Measurements from ENCODE around the gene TUNAR. TPM values are rescaled to one million over a fixed set of nuclear protein-coding genes. Genes with fewer than 3 reads are reported as not detected.

TUNAR gene
- polyA plus RNA-seq, 6 donors from 2014 or later = 1.9 to 4.0 (median 2.2) TPM; not detected in 2

- ATAC-seq (ENCODE audit: low read depth in 2 of 2) (no peak), DNase-seq (no peak)
- peak overlapping the region in 5 of 6 donors; percentile 54 to 95 (median 86) for H3K27ac Mint-ChIP-seq
- peaks cover 14 to 17% (median 15%) of the 10 kb centered on the region in 3 donors for H3K4me1 Mint-ChIP-seq
- peaks cover 52 to 63% (median 53%) of the 10 kb centered on the region in 3 donors for H3K27me3 Mint-ChIP-seq
- peaks cover 0 to 3% (median 0%) of the 10 kb centered on the region in 7 donors for H3K9me3 Mint-ChIP-seq
- peaks cover 0 to 7% of the 10 kb centered on the region in 2 donors for H3K36me3 Mint-ChIP-seq
- H3K4me3 Mint-ChIP-seq = peak overlapping the region; percentile 34 to 93 (median 84)
These were observed 1.0 kb downstream of the TUNAR start for GRCh38 chr14:95877633-95878032.

GRCh38 chr14:95884377-95884776 lies 7.7 kb downstream of the TUNAR start:
- H3K36me3 Mint-ChIP-seq = no peaks in the 10 kb centered on the region
- no peaks in the 10 kb centered on the region for H3K9me3 Mint-ChIP-seq
- peaks cover 19 to 29% (median 19%) of the 10 kb centered on the region in 3 donors for H3K27me3 Mint-ChIP-seq
- DNase-seq = no peak
- no peak for ATAC-seq (ENCODE audit: low read depth in 2 of 2)
- peaks cover 1 to 31% (median 2%) of the 10 kb centered on the region in 3 donors for H3K4me1 Mint-ChIP-seq
- peak overlapping the region in 3 of 6 donors; percentile 11 to 82 (median 27) for H3K27ac Mint-ChIP-seq
- peak overlapping the region in 1 of 8 donors; percentile 52 for H3K4me3 Mint-ChIP-seq

GRCh38 chr14:95885278-95885677 lies 8.6 kb downstream of the TUNAR start:
- no peaks in the 10 kb centered on the region for H3K9me3 Mint-ChIP-seq
- no peaks in the 10 kb centered on the region for H3K36me3 Mint-ChIP-seq
- no peak for ATAC-seq (ENCODE audit: low read depth in 2 of 2)
- peak overlapping the region in 2 of 6 donors; percentile 26 to 68 for H3K27ac Mint-ChIP-seq
- peaks cover 17 to 27% (median 19%) of the 10 kb centered on the region in 3 donors for H3K27me3 Mint-ChIP-seq
- H3K4me1 Mint-ChIP-seq = peaks cover 5 to 40% (median 6%) of the 10 kb centered on the region in 3 donors
- DNase-seq = no peak
- no peak overlapping the region for H3K4me3 Mint-ChIP-seq

- no peak for ATAC-seq (ENCODE audit: low read depth in 2 of 2)
- Mint-ChIP-seq H3K4me1 (peaks cover 5 to 44% (median 6%) of the 10 kb centered on the region in 3 donors), H3K27ac (no peak overlapping the region), H3K9me3 (no peaks in the 10 kb centered on the region), H3K36me3 (no peaks in the 10 kb centered on the region), H3K4me3 (no peak overlapping the region), H3K27me3 (peaks cover 11 to 29% (median 19%) of the 10 kb centered on the region in 3 donors)
- DNase-seq = no peak
These were observed 9.2 kb downstream of the TUNAR start for GRCh38 chr14:95885866-95886265.

GRCh38 chr14:95886366-95887056 lies 9.9 kb downstream of the TUNAR start:
- Mint-ChIP-seq H3K9me3 (no peaks in the 10 kb centered on the region), H3K27me3 (peaks cover 7 to 28% (median 19%) of the 10 kb centered on the region in 3 donors), H3K4me1 (peaks cover 5 to 44% (median 7%) of the 10 kb centered on the region in 3 donors), H3K4me3 (no peak overlapping the region), H3K36me3 (no peaks in the 10 kb centered on the region), H3K27ac (no peak overlapping the region)
- no peak for DNase-seq
- no peak for ATAC-seq (ENCODE audit: low read depth in 2 of 2)

- no peaks in the 10 kb centered on the region for H3K36me3 Mint-ChIP-seq
- peaks cover 5 to 50% (median 15%) of the 10 kb centered on the region in 3 donors for H3K4me1 Mint-ChIP-seq
- no peaks in the 10 kb centered on the region for H3K9me3 Mint-ChIP-seq
- ATAC-seq (ENCODE audit: low read depth in 2 of 2) = no peak
- DNase-seq = no peak
- H3K4me3 Mint-ChIP-seq = no peak overlapping the region
- peak overlapping the region in 1 of 6 donors; percentile 16 for H3K27ac Mint-ChIP-seq
- peaks cover 0 to 20% (median 12%) of the 10 kb centered on the region in 3 donors for H3K27me3 Mint-ChIP-seq
These were observed 10.7 kb downstream of the TUNAR start for GRCh38 chr14:95887351-95887750.

- Mint-ChIP-seq H3K4me3 (peak overlapping the region; percentile 4 to 84 (median 68)), H3K36me3 (no peaks in the 10 kb centered on the region), H3K27ac (peak overlapping the region; percentile 79 to 95 (median 92))
These were observed 12.8 kb downstream of the TUNAR start for GRCh38 chr14:95889236-95889979.

GRCh38 chr14:95891742-95892141 lies 15.1 kb downstream of the TUNAR start:
- Mint-ChIP-seq H3K4me1 (peaks cover 12 to 54% (median 15%) of the 10 kb centered on the region in 3 donors), H3K27me3 (peaks cover 4 to 19% (median 16%) of the 10 kb centered on the region in 3 donors), H3K9me3 (no peaks in the 10 kb centered on the region), H3K4me3 (no peak overlapping the region), H3K36me3 (no peaks in the 10 kb centered on the region), H3K27ac (peak overlapping the region in 1 of 6 donors; percentile 37)
- no peak for DNase-seq
- no peak for ATAC-seq (ENCODE audit: low read depth in 2 of 2)

More at GRCh38 chr14:95889236-95889979, 12.8 kb downstream of the TUNAR start:
- DNase-seq = peak; percentile 40
- peak; percentile 88 to 92 for ATAC-seq (ENCODE audit: low read depth in 2 of 2)
- H3K27me3 Mint-ChIP-seq = peaks cover 0 to 17% (median 5%) of the 10 kb centered on the region in 3 donors
- H3K4me1 Mint-ChIP-seq = peaks cover 5 to 51% (median 15%) of the 10 kb centered on the region in 3 donors
- no peaks in the 10 kb centered on the region for H3K9me3 Mint-ChIP-seq

GRCh38 chr14:95892142-95892541 lies 15.5 kb downstream of the TUNAR start:
- Mint-ChIP-seq H3K4me1 (peaks cover 12 to 54% (median 15%) of the 10 kb centered on the region in 3 donors), H3K27ac (no peak overlapping the region), H3K36me3 (no peaks in the 10 kb centered on the region), H3K27me3 (peaks cover 4 to 19% (median 18%) of the 10 kb centered on the region in 3 donors), H3K9me3 (no peaks in the 10 kb centered on the region), H3K4me3 (no peak overlapping the region)
- DNase-seq (no peak), ATAC-seq (ENCODE audit: low read depth in 2 of 2) (no peak)

- ATAC-seq (ENCODE audit: low read depth in 2 of 2) (peak; percentile 27 to 40), DNase-seq (no peak)
- H3K36me3 Mint-ChIP-seq = peaks cover 6 to 7% of the 10 kb centered on the region in 2 donors
- peak overlapping the region in 1 of 6 donors; percentile 86 for H3K27ac Mint-ChIP-seq
- H3K4me1 Mint-ChIP-seq = peaks cover 7 to 22% (median 9%) of the 10 kb centered on the region in 3 donors
- no peaks in the 10 kb centered on the region for H3K9me3 Mint-ChIP-seq
- no peak overlapping the region for H3K4me3 Mint-ChIP-seq
- H3K27me3 Mint-ChIP-seq = peaks cover 12 to 30% (median 28%) of the 10 kb centered on the region in 3 donors
These were observed 19.1 kb downstream of the TUNAR start for GRCh38 chr14:95895720-95896119.

- Mint-ChIP-seq H3K27ac (peak overlapping the region in 1 of 6 donors; percentile 28), H3K36me3 (peaks cover 6 to 9% of the 10 kb centered on the region in 2 donors), H3K9me3 (no peaks in the 10 kb centered on the region), H3K4me3 (no peak overlapping the region), H3K4me1 (peaks cover 7 to 23% (median 7%) of the 10 kb centered on the region in 3 donors), H3K27me3 (peaks cover 13 to 38% (median 32%) of the 10 kb centered on the region in 3 donors)
- ATAC-seq (ENCODE audit: low read depth in 2 of 2) (no peak), DNase-seq (no peak)
These were observed 20.0 kb downstream of the TUNAR start for GRCh38 chr14:95896498-95897135.

GRCh38 chr14:95897280-95897679 lies 20.6 kb downstream of the TUNAR start:
- Mint-ChIP-seq H3K4me3 (no peak overlapping the region), H3K27me3 (peaks cover 16 to 42% (median 37%) of the 10 kb centered on the region in 3 donors)

GRCh38 chr14:95901054-95901453 lies 24.4 kb downstream of the TUNAR start:
- no peaks in the 10 kb centered on the region for H3K9me3 Mint-ChIP-seq
- peaks cover 12 to 44% (median 18%) of the 10 kb centered on the region in 3 donors for H3K27me3 Mint-ChIP-seq
- DNase-seq (no peak), ATAC-seq (ENCODE audit: low read depth in 2 of 2) (no peak)
- no peak overlapping the region for H3K27ac Mint-ChIP-seq
- H3K4me3 Mint-ChIP-seq = no peak overlapping the region
- peaks cover 0 to 4% (median 0%) of the 10 kb centered on the region in 3 donors for H3K4me1 Mint-ChIP-seq
- peaks cover 6 to 15% of the 10 kb centered on the region in 2 donors for H3K36me3 Mint-ChIP-seq

More at GRCh38 chr14:95897280-95897679, 20.6 kb downstream of the TUNAR start:
- H3K27ac Mint-ChIP-seq = no peak overlapping the region
- H3K9me3 Mint-ChIP-seq = no peaks in the 10 kb centered on the region
- peaks cover 6 to 15% of the 10 kb centered on the region in 2 donors for H3K36me3 Mint-ChIP-seq
- no peak for DNase-seq
- peaks cover under 1 to 18% (median 7%) of the 10 kb centered on the region in 3 donors for H3K4me1 Mint-ChIP-seq
- no peak for ATAC-seq (ENCODE audit: low read depth in 2 of 2)
